IMR-90 (cell line): ENCODE measurements around the gene MIOX. TPM values are rescaled to one million over a fixed set of nuclear protein-coding genes. Genes with fewer than 3 reads are reported as not detected.

Experiments
- ATAC-seq: fragments of 200-7000 bp; cut with Tn5 transposase; 2 replicates; pipeline ENCODE4 v1.9.1; 2020; ENCODE audit warnings: low read depth, mild to moderate bottlenecking, moderate library complexity
- BruUV-seq: library from RNA; stranded (reverse); fragments of 400-500 nt; replicated peaks from 2 replicates; lab custom pipeline; 2021; lab: Mats Ljungman, UMichigan
- CTCF ChIA-PET: fragments of 300-600 bp; formaldehyde crosslinking; extraction: SDS; loops from one replicate; lab custom pipeline; 2021; ENCODE audit warnings: antibody characterized with exemption; lab: Yijun Ruan, JAX
- POLR2A ChIA-PET: fragments of 300-600 bp; sonication (Branson Sonifier 250); formaldehyde crosslinking; loops from one replicate; lab custom pipeline; 2022; ENCODE audit warnings: antibody characterized with exemption; ENCODE audit not compliant: unreplicated experiment; lab: Charles Lee
- DNase-seq: peaks from one replicate; pipeline ENCODE4 v3.0.0; 2013
- H2AFZ ChIP-seq: replicated peaks from 2 replicates; pipeline ENCODE3; 2013; ENCODE audit warnings: low read length, mild to moderate bottlenecking; ENCODE audit not compliant: poor library complexity
- H2AK5ac ChIP-seq: 2 replicates; pipeline ENCODE4 v1.6.1; 2013; ENCODE audit warnings: low read depth, low read length, inconsistent platforms
- H2AK9ac ChIP-seq: replicated peaks from 2 replicates; pipeline ENCODE3; 2013; ENCODE audit warnings: mild to moderate bottlenecking, low read depth, low read length, moderate library complexity; ENCODE audit not compliant: poor library complexity
- H2BK120ac ChIP-seq: 2 replicates; pipeline ENCODE4 v1.6.1; 2013; ENCODE audit warnings: low read depth, low read length, inconsistent platforms
- H2BK15ac ChIP-seq: 3 replicates; pipeline ENCODE4 v1.6.1; 2013; ENCODE audit warnings: low read depth, low read length, inconsistent platforms
- H2BK20ac ChIP-seq: 2 replicates; pipeline ENCODE4 v1.6.1; 2013; ENCODE audit warnings: low read depth, mild to moderate bottlenecking, inconsistent platforms, low read length, moderate library complexity
- H2BK5ac ChIP-seq: 2 replicates; pipeline ENCODE4 v1.6.1; 2013; ENCODE audit warnings: mild to moderate bottlenecking, low read depth, low read length, inconsistent platforms; ENCODE audit not compliant: poor library complexity, severe bottlenecking
- H3K14ac ChIP-seq: replicated peaks from 2 replicates; pipeline ENCODE4 v1.6.1; 2013; ENCODE audit warnings: low read depth, low read length, inconsistent platforms
- H3K18ac ChIP-seq: 2 replicates; pipeline ENCODE4 v1.6.1; 2013; ENCODE audit warnings: low read depth, low read length, control low read depth
- H3K23ac ChIP-seq: 2 replicates; pipeline ENCODE4 v1.6.1; 2013; ENCODE audit warnings: low read depth, low read length, inconsistent platforms
- H3K27ac ChIP-seq: 2 replicates; pipeline ENCODE4 v1.5.1; 2013; ENCODE audit warnings: mild to moderate bottlenecking, control low read depth, low read length; ENCODE audit not compliant: insufficient read depth
- H3K27me3 ChIP-seq: 2 replicates; pipeline ENCODE4 v1.6.1; 2013; ENCODE audit warnings: low read length; ENCODE audit not compliant: control insufficient read depth, insufficient read depth
- H3K36me3 ChIP-seq: 2 replicates; pipeline ENCODE4 v1.6.1; 2013; ENCODE audit warnings: low read length, mixed read lengths; ENCODE audit not compliant: control insufficient read depth, insufficient read depth
- H3K4ac ChIP-seq: 2 replicates; pipeline ENCODE4 v1.6.1; 2013; ENCODE audit warnings: low read depth, low read length, inconsistent platforms
- H3K4me1 ChIP-seq: 2 replicates; pipeline ENCODE4 v1.6.1; 2013; ENCODE audit warnings: low read length, mixed read lengths; ENCODE audit not compliant: control insufficient read depth, insufficient read depth
- H3K4me2 ChIP-seq: 2 replicates; pipeline ENCODE4 v1.6.1; 2013; ENCODE audit warnings: low read depth, mild to moderate bottlenecking, control low read depth, low read length, moderate library complexity
- H3K4me3 ChIP-seq: 2 replicates; pipeline ENCODE4 v1.5.1; 2013; ENCODE audit warnings: low read depth, mild to moderate bottlenecking, control low read depth, low read length, moderate library complexity; ENCODE audit not compliant: insufficient read depth
- H3K56ac ChIP-seq: 2 replicates; pipeline ENCODE4 v1.6.1; 2013; ENCODE audit warnings: low read length, inconsistent platforms; ENCODE audit not compliant: insufficient read depth; ENCODE audit errors: extremely low read depth
- H3K79me1 ChIP-seq, 2 experiments: 2 replicates each; pipeline ENCODE4 v1.6.1; 2013; ENCODE audit warnings: low read length in 2 of 2, inconsistent platforms in 1 of 2, low read depth in 1 of 2
- H3K9ac ChIP-seq: 2 replicates; pipeline ENCODE4 v1.6.1; 2013; ENCODE audit warnings: low read depth, low read length, control low read depth
- H3K9me1 ChIP-seq: 2 replicates; pipeline ENCODE4 v1.6.1; 2013; ENCODE audit warnings: low read length, inconsistent platforms; ENCODE audit not compliant: insufficient read depth
- H3K9me3 ChIP-seq: 2 replicates; pipeline ENCODE4 v1.6.1; 2013; ENCODE audit warnings: low read length; ENCODE audit not compliant: control insufficient read depth, insufficient read depth
- H4K20me1 ChIP-seq: 2 replicates; pipeline ENCODE4 v1.6.1; 2013; ENCODE audit warnings: low read length, inconsistent platforms; ENCODE audit not compliant: insufficient read depth
- H4K5ac ChIP-seq: 2 replicates; pipeline ENCODE4 v1.6.1; 2013; ENCODE audit warnings: mild to moderate bottlenecking, low read depth, low read length, control low read depth
- H4K8ac ChIP-seq, 2 experiments: 2 replicates each; pipeline ENCODE4 v1.6.1; 2013; ENCODE audit warnings: low read depth in 2 of 2, low read length in 2 of 2, control low read depth in 1 of 2, inconsistent platforms in 1 of 2
- H4K91ac ChIP-seq: 2 replicates; pipeline ENCODE4 v1.6.1; 2013; ENCODE audit warnings: low read depth, low read length, inconsistent platforms; ENCODE audit not compliant: insufficient read depth
- MXI1 ChIP-seq: IDR thresholded peaks from 2 replicates; pipeline ENCODE4 v1.6.1; 2012; ENCODE audit warnings: low read depth, mild to moderate bottlenecking, low read length, moderate library complexity, borderline replicate concordance
- WGBS, 2 experiments: methylation state at CpG; one replicate each; pipeline versions ENCODE4 v1.1.5 to v1.1.7; 2013; ENCODE audit warnings: missing lambda C conversion rate in 2 of 2; ENCODE audit not compliant: insufficient read length in 1 of 2; ENCODE audit errors: extremely low coverage in 2 of 2; 5-methylcytosine and 5-hydroxymethylcytosine counted together
- dilution Hi-C: fragments of 300-500 bp; cut with HindIII; formaldehyde crosslinking; loops from one replicate; pipeline ENCODE4 v1.14.3; 2018; ENCODE audit warnings: low sequenced_read_pairs; ENCODE audit not compliant: unreplicated experiment
- in situ Hi-C: fragments of 300-500 bp; cut with MboI; formaldehyde crosslinking; loops from 3 replicates; pipeline ENCODE4 v1.14.3; 2019; ENCODE audit warnings: low sequenced_read_pairs, inconsistent platforms, mixed read lengths
- intact Hi-C: fragments of 100-400 bp; cut with micrococcal nuclease; formaldehyde crosslinking; loops from 2 replicates; pipeline ENCODE4 v1.10.0; 2022
- polyA plus RNA-seq, 3 experiments: library from polyadenylated mRNA; depleted of rRNA; stranded (reverse); fragments of >200 nt; gene quantifications; 2 replicates each; pipeline ENCODE4 v1.2.3, GENCODE V29; 2012; ENCODE audit warnings: low replicate concordance in 1 of 3
- total RNA-seq: library from RNA; depleted of rRNA; stranded (reverse); fragments of >200 nt; gene quantifications from 2 replicates; pipeline ENCODE4 v1.2.3, GENCODE V29; 2012

MIOX gene
- total and polyA plus RNA-seq, 2 of the 4 experiments (the other 2 are of a cell fraction): not detected

DNA sequence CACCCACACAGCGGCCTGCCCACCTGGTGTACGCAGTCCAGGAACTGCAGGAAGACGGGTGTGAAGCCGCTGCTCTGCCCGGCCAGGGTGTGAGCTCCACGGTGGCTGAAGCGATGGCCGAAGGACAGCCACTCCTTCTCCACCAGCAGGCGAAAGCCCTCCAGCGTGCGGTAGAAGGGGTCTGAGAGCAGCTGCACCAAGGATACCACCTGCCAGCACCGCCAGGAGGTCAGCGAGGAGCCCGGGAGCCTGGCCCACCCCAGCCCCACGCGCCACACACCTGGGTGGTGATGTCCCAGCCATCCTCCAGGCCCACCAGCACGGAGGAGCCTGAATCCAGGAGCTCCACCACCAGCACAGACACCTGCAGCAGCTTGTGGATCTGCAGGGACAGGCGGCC lies 31.5 kb upstream of the MIOX start:
- BruUV-seq: no TSS peak
- no peaks in the 10 kb centered on the region for H3K9me3 ChIP-seq
- H2AFZ ChIP-seq: no peak overlapping the region
- peaks cover 66% of the 10 kb centered on the region for H3K36me3 ChIP-seq
- no peak for TF ChIP-seq MXI1
- no peak overlapping the region for H2BK5ac ChIP-seq
- no peak overlapping the region for H2AK9ac ChIP-seq
- H3K27ac ChIP-seq: no peak overlapping the region
- H3K9ac ChIP-seq: no peak overlapping the region
- H4K20me1 ChIP-seq: peaks cover 14% of the 10 kb centered on the region
- 94% methylated on average over 7 of the region's 18 CpGs; no CpG with 5 or more reads in 1 of the 2 experiments for WGBS, 2 experiments
- ATAC-seq: no peak
- H3K4me1 ChIP-seq: no peaks in the 10 kb centered on the region
- no peak overlapping the region for H4K8ac ChIP-seq
- H3K9me1 ChIP-seq: 0 out of 2 replicates have a peak, but pooled peaks cover 3% of the 10 kb centered on the region
- dilution Hi-C loops: no loop called here
- H3K4me3 ChIP-seq: no peak overlapping the region
- no peak overlapping the region for H3K14ac ChIP-seq
- DNase-seq: no peak
- no peaks in the 10 kb centered on the region for H3K27me3 ChIP-seq
- no peak overlapping the region for H3K56ac ChIP-seq
- H3K4me2 ChIP-seq: no peak overlapping the region
- no peak overlapping the region for H3K4ac ChIP-seq
- intact Hi-C loops: no loop called here
- no peak overlapping the region for H4K5ac ChIP-seq
- no peak overlapping the region for H2BK20ac ChIP-seq
- no peak overlapping the region for H2BK120ac ChIP-seq
- H2AK5ac ChIP-seq: no peak overlapping the region
- ChIA-PET CTCF (no interaction called here), POLR2A (no interaction called here)
- H2BK15ac ChIP-seq: no peak overlapping the region
- peaks cover 3 to 8% of the 10 kb centered on the region in 2 experiments; a peak in 1 of 4 replicates for H3K79me1 ChIP-seq
- H3K23ac ChIP-seq: no peak overlapping the region
- H3K18ac ChIP-seq: no peak overlapping the region
- H4K91ac ChIP-seq: no peak overlapping the region
- in situ Hi-C loops: no loop called here
